B cell (primary cell): ENCODE results near the gene C9orf152.

ENCODE experiments used
- EZH2 ChIP-seq: IDR thresholded peaks from 2 replicates; pipeline ENCODE4 v1.6.1; 2012; ENCODE audit warnings: borderline replicate concordance, low read depth, mild to moderate bottlenecking, moderate library complexity, low read length; ENCODE audit not compliant: insufficient read depth, poor library complexity, severe bottlenecking
- TF ChIP-seq, protein P1 (sequence below): fragments of 200-600 bp; IDR thresholded peaks from one replicate; pipeline ENCODE4 v1.8.0; 2022; ENCODE audit warnings: antibody characterized with exemption, mild to moderate bottlenecking

DNA sequence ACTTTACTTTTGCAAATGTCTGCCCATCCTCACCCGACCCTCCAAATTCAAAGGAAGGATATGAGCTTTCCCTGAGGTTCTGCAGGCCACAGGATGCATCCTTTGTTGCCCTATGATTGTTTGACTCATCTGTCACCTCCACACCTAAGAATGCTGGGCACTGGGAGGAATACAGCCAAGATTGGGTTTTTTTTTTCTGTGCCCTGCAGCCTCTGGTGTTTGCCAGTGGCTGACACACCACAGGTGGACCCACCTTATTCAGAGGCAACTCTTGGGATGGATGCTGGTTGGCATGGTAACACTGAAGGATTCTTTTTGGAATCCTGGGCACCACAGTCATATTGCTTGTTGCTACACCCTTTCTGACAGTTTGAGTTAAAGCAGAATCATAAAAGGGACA lies 29.7 kb downstream of the C9orf152 start:
- TF ChIP-seq, protein P1, sequence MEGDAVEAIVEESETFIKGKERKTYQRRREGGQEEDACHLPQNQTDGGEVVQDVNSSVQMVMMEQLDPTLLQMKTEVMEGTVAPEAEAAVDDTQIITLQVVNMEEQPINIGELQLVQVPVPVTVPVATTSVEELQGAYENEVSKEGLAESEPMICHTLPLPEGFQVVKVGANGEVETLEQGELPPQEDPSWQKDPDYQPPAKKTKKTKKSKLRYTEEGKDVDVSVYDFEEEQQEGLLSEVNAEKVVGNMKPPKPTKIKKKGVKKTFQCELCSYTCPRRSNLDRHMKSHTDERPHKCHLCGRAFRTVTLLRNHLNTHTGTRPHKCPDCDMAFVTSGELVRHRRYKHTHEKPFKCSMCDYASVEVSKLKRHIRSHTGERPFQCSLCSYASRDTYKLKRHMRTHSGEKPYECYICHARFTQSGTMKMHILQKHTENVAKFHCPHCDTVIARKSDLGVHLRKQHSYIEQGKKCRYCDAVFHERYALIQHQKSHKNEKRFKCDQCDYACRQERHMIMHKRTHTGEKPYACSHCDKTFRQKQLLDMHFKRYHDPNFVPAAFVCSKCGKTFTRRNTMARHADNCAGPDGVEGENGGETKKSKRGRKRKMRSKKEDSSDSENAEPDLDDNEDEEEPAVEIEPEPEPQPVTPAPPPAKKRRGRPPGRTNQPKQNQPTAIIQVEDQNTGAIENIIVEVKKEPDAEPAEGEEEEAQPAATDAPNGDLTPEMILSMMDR: no peak
- no peak for TF ChIP-seq EZH2
